BJ (cell line): Measurements from ENCODE around the gene CEP41. TPM values are rescaled to one million over a fixed set of nuclear protein-coding genes. Genes with fewer than 3 reads are reported as not detected.

Experiments used
- CTCF ChIA-PET: fragments of 350-600 bp; formaldehyde crosslinking; extraction: SDS; loops from one replicate; lab custom pipeline; 2021; ENCODE audit warnings: antibody characterized with exemption, inconsistent platforms; lab: Yijun Ruan, JAX
- POLR2A ChIA-PET: fragments of 300-600 bp; sonication (Branson Sonifier 250); formaldehyde crosslinking; extraction: SDS; loops from one replicate; lab custom pipeline; 2021; ENCODE audit warnings: antibody characterized with exemption; lab: Charles Lee
- DNase-seq: peaks from one replicate; pipeline ENCODE4 v3.0.0-alpha.2; 2011; ENCODE audit warnings: low read depth
- H3K27me3 ChIP-seq: 2 replicates; pipeline ENCODE4 v1.6.0; 2011; ENCODE audit warnings: low read length; ENCODE audit not compliant: control insufficient read depth, insufficient read depth
- H3K36me3 ChIP-seq: 2 replicates; pipeline ENCODE4 v1.5.1; 2011; ENCODE audit warnings: low read length; ENCODE audit not compliant: control insufficient read depth, insufficient read depth
- H3K4me3 ChIP-seq: 2 replicates; pipeline ENCODE4 v1.5.1; 2011; ENCODE audit warnings: low read depth, mild to moderate bottlenecking, control low read depth, low read length
- CTCF ChIP-seq: IDR thresholded peaks from 2 replicates; pipeline ENCODE4 v1.5.1; 2011; ENCODE audit warnings: low read depth, mild to moderate bottlenecking, control low read depth, inconsistent platforms, low read length, moderate library complexity; ENCODE audit not compliant: insufficient read depth
- polyA plus RNA-seq: library from polyadenylated mRNA; depleted of rRNA; stranded (reverse); fragments of >200 nt; gene quantifications from 2 replicates; pipeline ENCODE4 v1.2.3, GENCODE V29; 2011

CEP41 gene
- polyA plus RNA-seq, 1 experiment: 24.5 TPM

GRCh38 chr7:130479716-130480400, 39.0 kb upstream of the CEP41 start:
- DNase-seq: no peak
- TF ChIP-seq CTCF: no peak
- no peak overlapping the region for H3K4me3 ChIP-seq
- CTCF ChIA-PET: no interaction called here
- no peaks in the 10 kb centered on the region for H3K36me3 ChIP-seq
- H3K27me3 ChIP-seq: peaks cover 6% of the 10 kb centered on the region; the same call in 1 of the 2 replicates
- POLR2A ChIA-PET: no interaction called here

- POLR2A ChIA-PET: no interaction called here
- Histone ChIP-seq H3K27me3 (peaks cover 9% of the 10 kb centered on the region; the same call in 1 of the 2 replicates), H3K36me3 (no peaks in the 10 kb centered on the region), H3K4me3 (no peak overlapping the region)
- CTCF ChIA-PET: no interaction called here
- TF ChIP-seq CTCF: no peak
- DNase-seq: no peak
Observed at GRCh38 chr7:130478991-130479390, 38.2 kb upstream of the CEP41 start.

DNA sequence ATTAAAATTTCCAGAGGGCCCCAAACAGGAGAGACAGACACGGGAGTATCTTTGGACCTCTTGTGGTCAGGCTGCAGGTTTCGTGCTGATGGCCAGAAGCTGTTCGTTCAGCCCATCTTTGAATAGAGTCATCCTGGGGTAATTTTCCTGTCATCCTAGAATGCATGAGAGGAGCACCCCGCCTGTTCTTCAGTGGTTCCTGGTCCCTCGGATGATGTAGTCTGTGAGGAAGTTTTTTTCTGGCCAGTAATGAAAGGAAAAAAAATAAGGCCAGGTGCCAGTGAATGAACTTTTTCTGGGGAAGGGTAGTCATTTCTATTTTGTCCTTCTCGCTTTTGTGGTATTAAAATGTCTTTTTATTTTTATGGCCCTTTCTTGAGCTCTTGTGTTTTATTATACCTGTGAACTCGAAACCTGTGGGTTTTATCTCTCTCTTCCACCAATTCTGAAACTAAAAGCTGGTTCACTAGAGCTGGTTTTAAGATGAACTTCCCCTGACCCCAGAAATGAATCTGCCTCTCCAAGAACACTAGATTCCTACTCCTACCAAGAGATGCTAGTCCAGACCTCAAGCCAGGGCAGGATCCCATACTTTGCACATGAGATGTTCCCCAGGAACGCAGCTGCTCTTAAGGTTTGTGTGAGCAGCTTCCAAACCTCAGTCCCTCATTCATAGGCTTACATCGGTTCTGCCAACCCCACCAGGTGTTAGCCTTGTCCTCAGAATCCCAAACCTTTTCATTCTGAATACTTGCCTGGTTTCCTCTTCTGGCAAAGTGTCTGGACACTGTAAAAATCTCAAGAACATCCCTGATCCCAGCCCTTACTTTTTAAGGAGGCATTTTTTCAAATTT, 35.7 kb upstream of the CEP41 start:
- DNase-seq: no peak
- Histone ChIP-seq H3K27me3 (peaks cover 6% of the 10 kb centered on the region; the same call in 1 of the 2 replicates), H3K36me3 (no peaks in the 10 kb centered on the region), H3K4me3 (no peak overlapping the region)
- POLR2A ChIA-PET: no interaction called here
- TF ChIP-seq CTCF: no peak
- CTCF ChIA-PET: no interaction called here

DNA sequence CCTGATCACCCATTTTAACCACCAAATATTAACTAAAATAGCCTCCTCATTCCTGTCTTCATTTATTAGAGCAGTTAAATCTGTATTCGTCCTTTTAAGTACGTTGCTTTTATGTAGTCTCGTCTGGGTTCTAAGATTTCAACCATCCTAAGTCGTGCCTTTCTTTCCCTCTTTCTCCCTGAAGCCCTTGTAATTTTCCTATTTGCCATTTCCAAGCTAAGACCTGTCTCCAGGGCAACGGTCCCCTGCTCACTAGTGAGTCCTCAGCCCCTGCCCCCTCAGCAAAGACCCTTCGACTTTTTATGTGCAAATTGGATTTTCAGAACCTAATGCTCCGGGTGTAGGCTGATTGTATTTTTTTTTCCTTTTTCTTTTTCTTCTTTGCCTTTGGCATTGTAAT, 35.0 kb upstream of the CEP41 start:
- no peak overlapping the region for H3K4me3 ChIP-seq
- CTCF ChIA-PET: no interaction called here
- H3K36me3 ChIP-seq: no peaks in the 10 kb centered on the region
- POLR2A ChIA-PET: no interaction called here
- no peak for TF ChIP-seq CTCF
- no peak for DNase-seq
- H3K27me3 ChIP-seq: peaks cover 6% of the 10 kb centered on the region; the same call in 1 of the 2 replicates

GRCh38 chr7:130473876-130474275, 33.1 kb upstream of the CEP41 start:
- H3K4me3 ChIP-seq: no peak overlapping the region
- no peak for DNase-seq
- H3K36me3 ChIP-seq: no peaks in the 10 kb centered on the region
- TF ChIP-seq CTCF: no peak
- peaks cover 6% of the 10 kb centered on the region; the same call in 1 of the 2 replicates for H3K27me3 ChIP-seq
- ChIA-PET POLR2A (no interaction called here), CTCF (interaction anchor here (0.8 to 1.0 kb wide), 2 partner anchors 10 to 11 kb away, joined by 3 read pairs; no protein-coding TSS in a partner anchor)
